GM19397 (cell line): ENCODE measurements around the gene CASKIN2.

Source experiments
- ATAC-seq: cut with Tn5 transposase; IDR thresholded peaks from one replicate; pipeline ENCODE4 v1.9.1; 2021; ENCODE audit warnings: mild to moderate bottlenecking, moderate library complexity; ENCODE audit not compliant: unreplicated experiment

The CASKIN2 gene

DNA sequence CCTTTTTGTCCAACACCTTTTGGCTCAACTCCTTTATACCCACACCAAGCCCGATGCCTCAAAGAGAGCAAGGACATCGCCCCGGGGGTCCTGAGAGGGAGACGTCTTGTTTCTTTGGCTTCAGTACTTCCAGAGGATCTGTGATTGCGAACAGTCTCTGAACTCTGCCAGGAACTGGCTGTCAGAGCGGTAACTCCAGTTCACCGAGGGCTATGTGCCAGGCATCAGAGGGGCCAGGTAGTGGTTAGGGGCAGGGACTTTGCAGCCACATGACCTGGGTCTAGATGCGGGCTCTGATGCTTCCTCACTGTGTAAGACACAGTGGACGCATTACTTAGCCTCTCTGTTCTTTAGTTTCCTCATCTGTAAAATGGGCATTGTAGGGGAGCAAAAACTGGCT lies 31.8 kb upstream of the CASKIN2 start:
- no peak for ATAC-seq

- no peak for ATAC-seq
These were observed 30.8 kb upstream of the CASKIN2 start for GRCh38 chr17:75546181-75546580.

- ATAC-seq = no peak
These were observed 28.9 kb upstream of the CASKIN2 start for GRCh38 chr17:75544250-75544649.

DNA sequence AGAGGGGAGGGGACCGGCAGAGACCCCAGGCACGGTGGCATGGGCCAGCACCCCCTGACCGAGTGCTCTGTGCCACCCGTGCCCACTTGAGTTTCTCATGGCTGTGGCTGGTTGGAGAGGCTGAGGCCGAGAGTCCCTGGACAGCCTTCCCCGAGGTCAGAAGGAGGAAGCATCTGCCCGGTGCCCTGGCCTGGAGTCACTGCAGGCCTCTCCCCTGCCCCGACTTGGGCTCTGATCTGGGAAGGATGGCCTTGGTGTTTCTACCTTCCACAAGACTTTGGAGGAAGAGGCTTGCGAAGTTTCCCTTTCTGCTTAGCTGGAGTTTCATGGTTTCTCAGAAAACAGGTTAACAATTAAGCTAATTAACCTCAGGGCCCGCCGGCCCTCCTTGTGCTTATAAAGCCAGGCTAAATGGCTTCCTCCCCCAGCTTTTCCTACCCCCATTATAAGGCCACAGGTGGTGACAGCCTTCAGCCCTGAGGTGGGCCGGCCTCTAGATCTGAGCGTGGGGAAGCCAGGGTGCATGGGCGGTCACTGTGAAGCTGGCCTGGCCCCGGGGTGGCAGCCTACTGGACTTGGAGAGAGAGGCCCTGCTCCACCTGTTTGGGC lies 27.5 kb upstream of the CASKIN2 start:
- no peak for ATAC-seq

DNA sequence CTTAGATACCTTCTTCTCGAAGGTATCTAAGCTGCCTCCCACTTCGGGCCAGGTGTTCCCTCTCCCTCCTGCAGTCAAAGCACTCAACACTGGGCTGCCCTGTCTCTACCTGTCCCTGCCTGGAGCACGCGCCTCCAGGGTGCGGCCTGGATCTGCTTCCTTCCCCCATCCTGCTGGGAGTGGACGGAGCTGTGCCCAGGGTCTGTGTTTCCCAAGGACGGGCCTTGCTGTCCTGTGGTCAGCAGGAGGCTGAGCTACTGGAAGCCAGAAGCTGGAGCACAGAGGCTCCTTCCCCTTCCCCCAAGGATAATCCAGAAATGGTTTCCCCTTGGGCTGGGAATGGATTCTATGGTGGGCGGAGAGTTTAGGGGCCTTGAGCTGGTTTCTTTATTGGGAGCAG lies 26.9 kb upstream of the CASKIN2 start:
- no peak for ATAC-seq

- no peak for ATAC-seq
These were observed 25.7 kb upstream of the CASKIN2 start for GRCh38 chr17:75540923-75541503.

DNA sequence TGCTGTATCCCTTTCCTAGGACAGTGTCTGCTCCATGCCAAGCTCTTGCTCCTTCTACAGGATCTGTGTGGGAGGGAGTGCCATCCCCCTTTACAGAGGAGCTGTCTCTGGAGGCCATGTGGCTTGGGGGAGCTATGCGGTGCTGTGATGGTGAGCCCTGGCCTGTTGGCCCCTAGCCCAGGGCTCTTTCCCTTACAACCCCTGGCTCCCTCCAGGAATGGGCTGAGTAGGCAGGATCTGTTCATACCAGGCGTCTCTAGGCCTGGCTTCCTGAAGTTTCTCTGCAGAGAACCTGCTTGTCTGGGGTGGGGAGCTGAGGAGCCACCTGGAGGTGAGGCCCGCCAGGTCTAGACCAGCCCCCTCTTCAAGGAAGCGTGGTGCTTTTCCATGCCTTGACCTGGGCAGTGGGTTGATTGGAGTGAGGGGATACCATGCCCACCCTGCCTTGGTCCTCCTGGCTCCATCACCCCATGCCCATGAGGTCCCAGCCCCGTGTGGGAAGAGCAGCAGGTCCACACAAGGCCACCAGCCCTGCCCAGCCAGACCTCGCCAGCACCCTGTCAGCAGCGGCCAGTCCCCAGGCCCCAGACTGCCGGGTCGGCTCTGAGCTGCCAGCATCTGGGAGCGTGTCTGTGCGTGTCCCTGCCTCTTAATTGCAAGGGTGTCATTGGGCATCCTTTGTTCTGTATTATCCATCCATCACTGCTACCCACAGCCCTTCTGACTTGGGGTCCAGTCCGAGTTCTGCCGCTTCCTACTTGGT lies 24.8 kb upstream of the CASKIN2 start:
- ATAC-seq = no peak

GRCh38 chr17:75536366-75536765 lies 21.0 kb upstream of the CASKIN2 start:
- ATAC-seq = no peak

- no peak for ATAC-seq
These were observed 20.5 kb upstream of the CASKIN2 start for GRCh38 chr17:75535871-75536270.

GRCh38 chr17:75535119-75535537 lies 19.8 kb upstream of the CASKIN2 start:
- no peak for ATAC-seq

DNA sequence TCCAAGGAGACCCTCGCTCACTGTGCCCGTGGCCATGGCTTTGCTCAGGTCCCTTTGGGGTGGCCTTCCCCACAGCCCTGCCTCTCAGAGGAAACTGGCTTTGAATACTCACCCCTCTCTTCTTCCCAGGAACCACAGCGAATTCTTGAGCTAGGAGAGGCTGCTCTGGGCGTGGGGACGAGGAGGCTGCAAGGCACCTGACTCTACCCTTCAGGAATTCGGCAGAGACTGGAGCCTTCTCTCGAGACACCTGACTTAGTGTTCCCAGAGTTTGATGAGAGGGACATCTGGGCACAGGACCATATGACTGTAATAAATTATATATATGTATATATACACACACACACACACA lies 16.4 kb upstream of the CASKIN2 start:
- ATAC-seq = no peak

GRCh38 chr17:75530837-75531720 lies 15.7 kb upstream of the CASKIN2 start:
- ATAC-seq = no peak

- no peak for ATAC-seq
These were observed 11.4 kb upstream of the CASKIN2 start for GRCh38 chr17:75526555-75527270.

GRCh38 chr17:75525806-75526554 lies 10.6 kb upstream of the CASKIN2 start:
- ATAC-seq = no peak

DNA sequence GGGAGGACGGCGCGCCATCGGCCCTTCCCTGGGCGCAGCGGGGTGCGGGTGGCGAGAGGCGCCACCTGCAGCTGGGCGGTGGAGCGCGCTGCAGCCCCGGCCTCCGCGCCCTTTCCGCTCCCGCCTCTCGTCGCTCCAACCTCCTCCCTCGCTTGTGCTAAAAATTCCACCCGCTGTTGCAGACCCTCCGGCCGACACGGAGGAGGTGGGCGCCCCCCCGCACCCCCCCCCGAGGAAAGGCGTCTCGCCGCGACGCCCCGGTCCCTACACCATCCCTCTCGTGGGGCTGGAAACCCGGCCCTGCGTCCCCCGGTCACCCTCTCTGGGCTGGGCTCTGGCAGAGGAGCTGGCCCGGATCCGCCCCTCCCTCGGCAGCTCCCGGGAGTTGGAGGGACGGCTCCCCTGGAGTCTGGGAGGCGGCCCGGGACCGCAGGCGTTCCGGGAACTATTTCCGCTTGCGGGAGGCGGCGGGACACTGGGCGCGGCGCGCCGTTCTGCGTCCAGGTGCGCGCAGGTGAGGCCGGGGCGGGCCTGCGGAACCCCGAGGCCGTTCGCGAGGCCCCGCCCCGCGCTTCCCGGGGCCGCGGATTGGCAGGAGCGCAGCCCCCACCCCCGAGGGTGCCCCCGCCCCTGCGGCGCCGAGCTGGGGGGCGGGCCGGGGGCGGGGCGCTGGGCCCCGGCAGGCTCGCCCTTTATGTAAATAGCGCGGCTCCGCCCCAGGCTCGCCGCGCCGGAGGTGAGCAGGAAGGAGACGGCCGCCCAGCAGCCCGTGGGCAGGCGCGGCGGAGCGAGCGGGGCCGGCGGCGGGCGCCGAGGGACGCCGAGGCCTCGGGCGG lies 9.9 kb upstream of the CASKIN2 start, which contains the start of gene LLGL2:
Gene LLGL2 (plus strand): TSS at position 728 of the 836 bp plus-strand sequence. CDS start 17,730 bp downstream, outside the sequence.
- ATAC-seq = peak; percentile 85

- ATAC-seq = no peak
These were observed 9.1 kb upstream of the CASKIN2 start for GRCh38 chr17:75524269-75524969.

GRCh38 chr17:75523647-75524046 lies 8.3 kb upstream of the CASKIN2 start:
- no peak for ATAC-seq

DNA sequence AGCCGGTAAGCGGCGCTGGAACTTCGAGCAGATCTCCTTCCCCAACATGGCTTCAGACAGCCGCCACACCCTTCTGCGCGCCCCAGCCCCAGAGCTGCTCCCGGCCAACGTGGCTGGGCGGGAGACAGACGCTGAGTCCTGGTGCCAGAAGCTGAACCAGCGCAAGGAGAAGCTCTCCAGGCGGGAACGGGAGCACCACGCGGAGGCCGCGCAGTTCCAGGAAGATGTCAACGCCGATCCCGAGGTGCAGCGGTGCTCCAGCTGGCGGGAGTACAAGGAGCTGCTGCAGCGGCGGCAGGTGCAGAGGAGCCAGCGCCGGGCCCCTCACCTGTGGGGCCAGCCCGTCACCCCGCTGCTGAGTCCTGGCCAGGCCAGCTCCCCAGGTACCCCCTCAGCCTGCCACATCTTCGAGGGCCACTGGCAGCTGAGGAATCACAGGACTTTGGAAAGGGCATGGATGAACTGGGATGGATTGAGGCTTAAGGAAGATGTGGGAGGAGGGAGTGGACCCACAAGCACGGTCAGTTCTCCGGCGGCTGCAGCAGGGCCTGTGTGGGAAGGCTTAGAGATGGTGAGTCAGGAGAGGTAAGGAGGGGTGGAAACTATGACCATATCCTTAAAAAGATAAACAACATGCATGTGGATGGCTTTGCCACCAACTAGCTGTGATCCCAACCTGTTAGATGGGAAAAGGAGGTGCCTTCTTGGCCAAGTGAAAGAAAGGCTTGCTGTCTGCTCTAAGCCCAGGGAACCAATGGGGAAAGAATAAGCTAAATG lies 6.8 kb upstream of the CASKIN2 start:
- ATAC-seq = no peak
